Hepatocyte (in vitro differentiated cells): ENCODE results near the gene DSCAML1. TPM values are rescaled to one million over a fixed set of nuclear protein-coding genes. Genes with fewer than 3 reads are reported as not detected.

Experiments used
- DNase-seq: peaks from one replicate; pipeline ENCODE4 v3.0.0-alpha.2; 2016; ENCODE audit warnings: low spot score
- H2AFZ ChIP-seq: fragments of 200-600 bp; sonication (generic); 2 replicates; pipeline ENCODE4 v1.6.0; 2016; ENCODE audit warnings: antibody characterized with exemption, mild to moderate bottlenecking
- H3K27ac ChIP-seq: fragments of 200-600 bp; sonication (generic); 2 replicates; pipeline ENCODE4 v1.5.1; 2016; ENCODE audit warnings: mild to moderate bottlenecking
- H3K27me3 ChIP-seq: fragments of 200-600 bp; sonication (generic); 2 replicates; pipeline ENCODE4 v1.6.1; 2016
- H3K36me3 ChIP-seq: fragments of 200-600 bp; sonication (generic); replicated peaks from 2 replicates; pipeline ENCODE4 v1.5.1; 2016; ENCODE audit warnings: low read depth; ENCODE audit not compliant: insufficient read depth
- H3K4me1 ChIP-seq: fragments of 200-600 bp; sonication (generic); 2 replicates; pipeline ENCODE4 v1.5.1; 2016; ENCODE audit warnings: mild to moderate bottlenecking, moderate library complexity; ENCODE audit not compliant: insufficient read depth
- H3K4me2 ChIP-seq: fragments of 200-600 bp; sonication (generic); 2 replicates; pipeline ENCODE4 v1.6.0; 2016
- H3K4me3 ChIP-seq: fragments of 200-600 bp; sonication (generic); 2 replicates; pipeline ENCODE4 v1.5.1; 2016; ENCODE audit warnings: mild to moderate bottlenecking
- H3K79me2 ChIP-seq: fragments of 200-600 bp; sonication (generic); 2 replicates; pipeline ENCODE4 v1.6.0; 2017; ENCODE audit warnings: mild to moderate bottlenecking
- H3K9me2 ChIP-seq: fragments of 200-600 bp; sonication (generic); replicated peaks from 2 replicates; pipeline ENCODE4 v1.6.0; 2017; ENCODE audit warnings: mild to moderate bottlenecking; ENCODE audit not compliant: insufficient read depth
- H3K9me3 ChIP-seq: fragments of 200-600 bp; sonication (generic); 2 replicates; pipeline ENCODE4 v1.5.1; 2016; ENCODE audit warnings: low read depth, mild to moderate bottlenecking
- H4K20me1 ChIP-seq: fragments of 200-600 bp; sonication (generic); 2 replicates; pipeline ENCODE4 v1.6.0; 2016; ENCODE audit warnings: mild to moderate bottlenecking; ENCODE audit not compliant: insufficient read depth, poor library complexity, severe bottlenecking
- EZH2 ChIP-seq: fragments of 200-600 bp; sonication (generic); IDR thresholded peaks from 2 replicates; pipeline ENCODE4 v1.6.1; 2016; ENCODE audit warnings: antibody characterized with exemption, mild to moderate bottlenecking, borderline replicate concordance
- EZH2phosphoT487 ChIP-seq: fragments of 200-600 bp; sonication (generic); IDR thresholded peaks from one replicate; pipeline ENCODE4 v1.6.1; 2018; ENCODE audit warnings: antibody characterized with exemption, mild to moderate bottlenecking, low read depth, moderate library complexity; ENCODE audit not compliant: unreplicated experiment, severe bottlenecking
- WGBS: methylation state at CpG from one replicate; pipeline ENCODE4 v1.1.6; 2016; ENCODE audit warnings: low lambda C conversion rate; ENCODE audit errors: missing lambda C conversion rate; 5-methylcytosine and 5-hydroxymethylcytosine counted together
- polyA plus RNA-seq: library from polyadenylated mRNA; unstranded; fragments of >200 nt; fragmentation: Nextera tagmentation; extraction: Ambion mirVana; gene quantifications from 2 replicates; pipeline ENCODE4 v1.2.1, GENCODE V29; 2016
- total RNA-seq: library from RNA; depleted of rRNA; stranded (reverse); fragments of >200 nt; gene quantifications from 2 replicates; pipeline ENCODE4 v1.2.3, GENCODE V29; 2014
- TF ChIP-seq, protein P1 (sequence below): fragments of 200-600 bp; sonication (generic); IDR thresholded peaks from 2 replicates; pipeline ENCODE4 v1.5.1; 2016; ENCODE audit warnings: antibody characterized with exemption, mild to moderate bottlenecking; ENCODE audit not compliant: poor library complexity

DSCAML1 gene
- total and polyA plus RNA-seq, 2 experiments from 2014 or later = 0.46 to 2.6 TPM

DNA sequence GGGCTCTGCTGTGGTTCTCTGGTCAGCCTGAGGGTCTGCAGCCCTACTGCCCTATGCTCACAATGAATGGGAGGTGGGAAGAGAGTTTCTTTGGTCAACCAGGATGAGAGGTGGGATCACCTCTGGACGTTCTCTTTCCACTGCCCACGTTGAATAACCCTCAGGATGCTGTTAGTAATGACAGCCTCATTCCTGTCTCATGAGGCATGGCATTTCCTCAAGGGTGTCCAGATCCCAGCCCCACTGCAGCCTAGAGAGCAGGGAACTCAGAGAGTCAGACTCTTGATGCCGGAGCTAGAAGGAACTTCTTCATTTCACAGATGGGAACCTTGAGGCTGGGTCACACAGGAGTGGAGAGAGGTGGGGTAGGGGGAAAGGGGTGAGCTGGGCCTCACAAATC is 273.3 kb downstream of the DSCAML1 start:
- no peak overlapping the region for H3K27ac ChIP-seq
- no peak overlapping the region for H3K4me2 ChIP-seq
- H4K20me1 ChIP-seq = no peaks in the 10 kb centered on the region
- H2AFZ ChIP-seq = no peak overlapping the region
- H3K27me3 ChIP-seq = no peaks in the 10 kb centered on the region
- no peak overlapping the region for H3K4me3 ChIP-seq
- peaks cover 14% of the 10 kb centered on the region for H3K4me1 ChIP-seq
- no peaks in the 10 kb centered on the region for H3K9me3 ChIP-seq
- no peaks in the 10 kb centered on the region for H3K36me3 ChIP-seq
- no peak for TF ChIP-seq EZH2
- TF ChIP-seq, protein P1, sequence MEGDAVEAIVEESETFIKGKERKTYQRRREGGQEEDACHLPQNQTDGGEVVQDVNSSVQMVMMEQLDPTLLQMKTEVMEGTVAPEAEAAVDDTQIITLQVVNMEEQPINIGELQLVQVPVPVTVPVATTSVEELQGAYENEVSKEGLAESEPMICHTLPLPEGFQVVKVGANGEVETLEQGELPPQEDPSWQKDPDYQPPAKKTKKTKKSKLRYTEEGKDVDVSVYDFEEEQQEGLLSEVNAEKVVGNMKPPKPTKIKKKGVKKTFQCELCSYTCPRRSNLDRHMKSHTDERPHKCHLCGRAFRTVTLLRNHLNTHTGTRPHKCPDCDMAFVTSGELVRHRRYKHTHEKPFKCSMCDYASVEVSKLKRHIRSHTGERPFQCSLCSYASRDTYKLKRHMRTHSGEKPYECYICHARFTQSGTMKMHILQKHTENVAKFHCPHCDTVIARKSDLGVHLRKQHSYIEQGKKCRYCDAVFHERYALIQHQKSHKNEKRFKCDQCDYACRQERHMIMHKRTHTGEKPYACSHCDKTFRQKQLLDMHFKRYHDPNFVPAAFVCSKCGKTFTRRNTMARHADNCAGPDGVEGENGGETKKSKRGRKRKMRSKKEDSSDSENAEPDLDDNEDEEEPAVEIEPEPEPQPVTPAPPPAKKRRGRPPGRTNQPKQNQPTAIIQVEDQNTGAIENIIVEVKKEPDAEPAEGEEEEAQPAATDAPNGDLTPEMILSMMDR = no peak
- TF ChIP-seq EZH2phosphoT487 = no peak
- no peak for DNase-seq
- 80% methylated on average over 3 of the region's 3 CpGs for WGBS
- no peaks in the 10 kb centered on the region for H3K9me2 ChIP-seq
- no peaks in the 10 kb centered on the region for H3K79me2 ChIP-seq

- H3K9me2 ChIP-seq = no peaks in the 10 kb centered on the region
- H3K4me2 ChIP-seq = no peak overlapping the region
- no peaks in the 10 kb centered on the region for H3K36me3 ChIP-seq
- no peak for DNase-seq
- H3K79me2 ChIP-seq = no peaks in the 10 kb centered on the region
- WGBS = 96% methylated on average over 4 of the region's 4 CpGs
- TF ChIP-seq EZH2phosphoT487 (no peak), EZH2 (no peak)
- TF ChIP-seq, protein P1 = no peak
- H3K27me3 ChIP-seq = no peaks in the 10 kb centered on the region
- H2AFZ ChIP-seq = no peak overlapping the region
- H3K27ac ChIP-seq = no peak overlapping the region
- H3K4me1 ChIP-seq = peaks cover 15% of the 10 kb centered on the region
- no peaks in the 10 kb centered on the region for H4K20me1 ChIP-seq
- no peaks in the 10 kb centered on the region for H3K9me3 ChIP-seq
- no peak overlapping the region for H3K4me3 ChIP-seq
Measured at GRCh38 chr11:117521974-117522373, 275.0 kb downstream of the DSCAML1 start.

- Histone ChIP-seq H3K4me3 (no peak overlapping the region), H3K36me3 (no peaks in the 10 kb centered on the region), H4K20me1 (no peaks in the 10 kb centered on the region), H3K27ac (no peak overlapping the region), H3K9me2 (no peaks in the 10 kb centered on the region), H3K79me2 (no peaks in the 10 kb centered on the region), H3K4me2 (no peak overlapping the region), H3K4me1 (peaks cover 15% of the 10 kb centered on the region), H3K27me3 (no peaks in the 10 kb centered on the region), H3K9me3 (no peaks in the 10 kb centered on the region), H2AFZ (no peak overlapping the region)
- TF ChIP-seq EZH2 (no peak), EZH2phosphoT487 (no peak)
- TF ChIP-seq, protein P1 = no peak
- DNase-seq = no peak
- WGBS = 96% methylated on average over 21 of the region's 21 CpGs
Measured at GRCh38 chr11:117520966-117521365, 276.1 kb downstream of the DSCAML1 start.

DNA sequence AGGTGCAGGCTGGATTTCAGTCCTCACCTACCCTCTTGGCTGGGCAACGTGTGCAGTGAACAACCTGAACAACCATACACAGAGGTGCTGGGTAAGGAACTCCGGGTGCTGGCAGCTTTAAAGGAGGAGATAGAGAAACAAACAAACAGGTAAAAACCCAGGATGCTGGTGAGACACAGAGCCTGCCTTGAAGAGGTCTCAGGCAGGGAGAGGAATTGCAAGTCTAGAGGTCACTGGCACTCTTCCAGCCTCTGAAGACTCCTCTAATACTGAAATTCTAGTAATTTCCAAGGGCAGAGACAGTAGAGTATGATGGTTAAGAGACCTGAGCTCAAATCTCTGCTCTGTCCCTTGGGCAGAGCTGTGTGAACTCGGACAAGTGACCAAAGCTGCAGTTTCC is 276.8 kb downstream of the DSCAML1 start:
- H2AFZ ChIP-seq = no peak overlapping the region
- H3K4me2 ChIP-seq = no peak overlapping the region
- TF ChIP-seq, protein P1 = no peak
- no peaks in the 10 kb centered on the region for H3K79me2 ChIP-seq
- H3K4me3 ChIP-seq = no peak overlapping the region
- H4K20me1 ChIP-seq = no peaks in the 10 kb centered on the region
- no peaks in the 10 kb centered on the region for H3K9me3 ChIP-seq
- 72% methylated on average over 3 of the region's 3 CpGs for WGBS
- H3K27me3 ChIP-seq = no peaks in the 10 kb centered on the region
- peak overlapping the region; percentile 94 for H3K27ac ChIP-seq
- peak; percentile 34 for DNase-seq
- H3K4me1 ChIP-seq = peaks cover 15% of the 10 kb centered on the region
- H3K36me3 ChIP-seq = no peaks in the 10 kb centered on the region
- H3K9me2 ChIP-seq = no peaks in the 10 kb centered on the region
